B cell (primary cell): ENCODE results near the gene HNRNPAB.

Experiments
- EZH2 ChIP-seq: IDR thresholded peaks from 2 replicates; pipeline ENCODE4 v1.6.1; 2012; ENCODE audit warnings: borderline replicate concordance, low read depth, mild to moderate bottlenecking, moderate library complexity, low read length; ENCODE audit not compliant: insufficient read depth, poor library complexity, severe bottlenecking
- TF ChIP-seq, protein P1 (sequence below): fragments of 200-600 bp; IDR thresholded peaks from one replicate; pipeline ENCODE4 v1.8.0; 2022; ENCODE audit warnings: antibody characterized with exemption, mild to moderate bottlenecking

GRCh38 chr5:178232920-178233429 lies 28.6 kb downstream of the HNRNPAB start:
- TF ChIP-seq, protein P1, sequence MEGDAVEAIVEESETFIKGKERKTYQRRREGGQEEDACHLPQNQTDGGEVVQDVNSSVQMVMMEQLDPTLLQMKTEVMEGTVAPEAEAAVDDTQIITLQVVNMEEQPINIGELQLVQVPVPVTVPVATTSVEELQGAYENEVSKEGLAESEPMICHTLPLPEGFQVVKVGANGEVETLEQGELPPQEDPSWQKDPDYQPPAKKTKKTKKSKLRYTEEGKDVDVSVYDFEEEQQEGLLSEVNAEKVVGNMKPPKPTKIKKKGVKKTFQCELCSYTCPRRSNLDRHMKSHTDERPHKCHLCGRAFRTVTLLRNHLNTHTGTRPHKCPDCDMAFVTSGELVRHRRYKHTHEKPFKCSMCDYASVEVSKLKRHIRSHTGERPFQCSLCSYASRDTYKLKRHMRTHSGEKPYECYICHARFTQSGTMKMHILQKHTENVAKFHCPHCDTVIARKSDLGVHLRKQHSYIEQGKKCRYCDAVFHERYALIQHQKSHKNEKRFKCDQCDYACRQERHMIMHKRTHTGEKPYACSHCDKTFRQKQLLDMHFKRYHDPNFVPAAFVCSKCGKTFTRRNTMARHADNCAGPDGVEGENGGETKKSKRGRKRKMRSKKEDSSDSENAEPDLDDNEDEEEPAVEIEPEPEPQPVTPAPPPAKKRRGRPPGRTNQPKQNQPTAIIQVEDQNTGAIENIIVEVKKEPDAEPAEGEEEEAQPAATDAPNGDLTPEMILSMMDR, result no peak
- no peak for TF ChIP-seq EZH2
